ENCODE data around the gene CYP11A1.

Gene CYP11A1

GRCh38 chr15:74295800-74296199, 71.6 kb downstream of the CYP11A1 start:
- DNase-seq, result no peak

GRCh38 chr15:74294010-74294409, 73.4 kb downstream of the CYP11A1 start:
- no peak for DNase-seq

- DNase-seq, result no peak
These were observed 74.2 kb downstream of the CYP11A1 start for GRCh38 chr15:74293021-74293810.

GRCh38 chr15:74291101-74292071, 76.1 kb downstream of the CYP11A1 start:
- peak; percentile 77 for DNase-seq

GRCh38 chr15:74290645-74291044, 76.8 kb downstream of the CYP11A1 start:
- no peak for DNase-seq

- DNase-seq, result no peak
These were observed 77.8 kb downstream of the CYP11A1 start for GRCh38 chr15:74289671-74290070.
